Astrocyte (in vitro differentiated cells and primary cell): ENCODE measurements around the gene FBLN5. TPM values are rescaled to one million over a fixed set of nuclear protein-coding genes. Genes with fewer than 3 reads are reported as not detected.

ENCODE experiments used
- DNase-seq: peaks from one replicate; pipeline ENCODE4 v3.0.0-alpha.2; 2010; ENCODE audit warnings: low read depth
- FAIRE-seq: peaks from 2 replicates; lab custom pipeline; 2011; peaks lifted over from hg19 to GRCh38; lab: Jason Lieb, UNC
- H2AFZ ChIP-seq: 2 replicates; pipeline ENCODE4 v1.6.0; 2012; ENCODE audit warnings: low read depth, low read length, inconsistent platforms
- H3K27ac ChIP-seq: 2 replicates; pipeline ENCODE4 v1.5.1; 2011; ENCODE audit warnings: low read depth, low read length, inconsistent platforms
- H3K27me3 ChIP-seq: 2 replicates; pipeline ENCODE4 v1.6.0; 2011; ENCODE audit warnings: low read length, inconsistent platforms; ENCODE audit not compliant: insufficient read depth
- H3K36me3 ChIP-seq: 2 replicates; pipeline ENCODE4 v1.5.1; 2011; ENCODE audit warnings: low read length, inconsistent platforms; ENCODE audit not compliant: insufficient read depth
- H3K4me1 ChIP-seq: 2 replicates; pipeline ENCODE4 v1.5.1; 2011; ENCODE audit warnings: low read length, inconsistent platforms; ENCODE audit not compliant: insufficient read depth
- H3K4me2 ChIP-seq: 2 replicates; pipeline ENCODE4 v1.6.0; 2012; ENCODE audit warnings: low read length, inconsistent platforms
- H3K4me3 ChIP-seq: 2 replicates; pipeline ENCODE4 v1.5.1; 2011; ENCODE audit warnings: low read depth, mild to moderate bottlenecking, low read length, inconsistent platforms; ENCODE audit not compliant: insufficient read depth
- H3K79me2 ChIP-seq: 2 replicates; pipeline ENCODE4 v1.6.0; 2012; ENCODE audit warnings: mild to moderate bottlenecking, low read length, inconsistent platforms; ENCODE audit not compliant: insufficient read depth
- H3K9ac ChIP-seq: 2 replicates; pipeline ENCODE4 v1.6.0; 2012; ENCODE audit warnings: mild to moderate bottlenecking, low read length, inconsistent platforms
- H3K9me3 ChIP-seq: 2 replicates; pipeline ENCODE4 v1.5.1; 2012; ENCODE audit warnings: low read depth, mild to moderate bottlenecking, low read length, inconsistent platforms; ENCODE audit not compliant: insufficient read depth
- H4K20me1 ChIP-seq: 2 replicates; pipeline ENCODE4 v1.6.0; 2012; ENCODE audit warnings: low read length, inconsistent platforms; ENCODE audit not compliant: insufficient read depth
- H3K27ac Mint-ChIP-seq: one replicate; pipeline ENCODE4 v1.8.0; 2021; ENCODE audit warnings: mild to moderate bottlenecking, mixed read lengths; ENCODE audit not compliant: unreplicated experiment
- H3K27me3 Mint-ChIP-seq: one replicate; pipeline ENCODE4 v1.8.0; 2021; ENCODE audit warnings: low read depth, mixed read lengths; ENCODE audit not compliant: unreplicated experiment
- H3K36me3 Mint-ChIP-seq: one replicate; pipeline ENCODE4 v1.8.0; 2021; ENCODE audit warnings: low read depth, mixed read lengths; ENCODE audit not compliant: unreplicated experiment
- H3K4me1 Mint-ChIP-seq: one replicate; pipeline ENCODE4 v1.8.0; 2021; ENCODE audit warnings: low read depth, mixed read lengths; ENCODE audit not compliant: unreplicated experiment
- H3K4me3 Mint-ChIP-seq: one replicate; pipeline ENCODE4 v1.8.0; 2021; ENCODE audit warnings: mild to moderate bottlenecking, moderate library complexity, mixed read lengths; ENCODE audit not compliant: unreplicated experiment
- H3K9me3 Mint-ChIP-seq: one replicate; pipeline ENCODE4 v1.8.0; 2021; ENCODE audit warnings: mild to moderate bottlenecking, mixed read lengths; ENCODE audit not compliant: unreplicated experiment
- EZH2 ChIP-seq: IDR thresholded peaks from 2 replicates; pipeline ENCODE4 v1.6.1; 2012; ENCODE audit warnings: mild to moderate bottlenecking, low read length, inconsistent platforms; ENCODE audit not compliant: insufficient read depth
- total RNA-seq: library from RNA; stranded (reverse); gene quantifications from 2 replicates; pipeline ENCODE4 v1.2.1, GENCODE V29; 2021
- TF ChIP-seq, protein P1 (sequence below): IDR thresholded peaks from 2 replicates; pipeline ENCODE4 v1.5.1; 2011; ENCODE audit warnings: low read depth, mild to moderate bottlenecking, inconsistent platforms, low read length, moderate library complexity; ENCODE audit not compliant: insufficient read depth

FBLN5 gene
- total RNA-seq, 1 donor from 2014 or later: 12.5 TPM

- FAIRE-seq (no peak), DNase-seq (no peak)
- H3K9ac ChIP-seq: no peak overlapping the region
- H3K27ac Mint-ChIP-seq: no peak overlapping the region
- H3K36me3 ChIP-seq: no peaks in the 10 kb centered on the region
- H3K27me3 ChIP-seq: no peaks in the 10 kb centered on the region
- no peak overlapping the region for H3K4me2 ChIP-seq
- no peaks in the 10 kb centered on the region for H3K79me2 ChIP-seq
- H3K36me3 Mint-ChIP-seq: peaks cover under 1% of the 10 kb centered on the region
- no peak for TF ChIP-seq EZH2
- TF ChIP-seq, protein P1, sequence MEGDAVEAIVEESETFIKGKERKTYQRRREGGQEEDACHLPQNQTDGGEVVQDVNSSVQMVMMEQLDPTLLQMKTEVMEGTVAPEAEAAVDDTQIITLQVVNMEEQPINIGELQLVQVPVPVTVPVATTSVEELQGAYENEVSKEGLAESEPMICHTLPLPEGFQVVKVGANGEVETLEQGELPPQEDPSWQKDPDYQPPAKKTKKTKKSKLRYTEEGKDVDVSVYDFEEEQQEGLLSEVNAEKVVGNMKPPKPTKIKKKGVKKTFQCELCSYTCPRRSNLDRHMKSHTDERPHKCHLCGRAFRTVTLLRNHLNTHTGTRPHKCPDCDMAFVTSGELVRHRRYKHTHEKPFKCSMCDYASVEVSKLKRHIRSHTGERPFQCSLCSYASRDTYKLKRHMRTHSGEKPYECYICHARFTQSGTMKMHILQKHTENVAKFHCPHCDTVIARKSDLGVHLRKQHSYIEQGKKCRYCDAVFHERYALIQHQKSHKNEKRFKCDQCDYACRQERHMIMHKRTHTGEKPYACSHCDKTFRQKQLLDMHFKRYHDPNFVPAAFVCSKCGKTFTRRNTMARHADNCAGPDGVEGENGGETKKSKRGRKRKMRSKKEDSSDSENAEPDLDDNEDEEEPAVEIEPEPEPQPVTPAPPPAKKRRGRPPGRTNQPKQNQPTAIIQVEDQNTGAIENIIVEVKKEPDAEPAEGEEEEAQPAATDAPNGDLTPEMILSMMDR: no peak
- peaks cover 12% of the 10 kb centered on the region for H3K27me3 Mint-ChIP-seq
- no peak overlapping the region for H2AFZ ChIP-seq
- no peak overlapping the region for H3K4me3 Mint-ChIP-seq
- no peaks in the 10 kb centered on the region for H3K4me1 Mint-ChIP-seq
- no peak overlapping the region for H3K4me3 ChIP-seq
- no peaks in the 10 kb centered on the region for H3K4me1 ChIP-seq
- no peaks in the 10 kb centered on the region for H4K20me1 ChIP-seq
- H3K9me3 ChIP-seq: no peaks in the 10 kb centered on the region
- no peak overlapping the region for H3K27ac ChIP-seq
- H3K9me3 Mint-ChIP-seq: no peaks in the 10 kb centered on the region
Observed at GRCh38 chr14:91912035-91912434, 35.5 kb downstream of the FBLN5 start.

GRCh38 chr14:91911474-91912032, 35.9 kb downstream of the FBLN5 start:
- no peaks in the 10 kb centered on the region for H3K27me3 ChIP-seq
- DNase-seq (no peak), FAIRE-seq (no peak)
- no peak overlapping the region for H2AFZ ChIP-seq
- H3K36me3 ChIP-seq: no peaks in the 10 kb centered on the region
- Mint-ChIP-seq H3K27me3 (peaks cover 13% of the 10 kb centered on the region), H3K9me3 (no peaks in the 10 kb centered on the region), H3K4me1 (no peaks in the 10 kb centered on the region), H3K4me3 (no peak overlapping the region), H3K36me3 (peaks cover 4% of the 10 kb centered on the region), H3K27ac (no peak overlapping the region)
- H3K9me3 ChIP-seq: no peaks in the 10 kb centered on the region
- H4K20me1 ChIP-seq: no peaks in the 10 kb centered on the region
- no peak overlapping the region for H3K27ac ChIP-seq
- TF ChIP-seq, protein P1: peak; percentile 34
- no peak for TF ChIP-seq EZH2
- H3K9ac ChIP-seq: no peak overlapping the region
- H3K79me2 ChIP-seq: no peaks in the 10 kb centered on the region
- H3K4me1 ChIP-seq: no peaks in the 10 kb centered on the region
- no peak overlapping the region for H3K4me3 ChIP-seq
- no peak overlapping the region for H3K4me2 ChIP-seq

DNA sequence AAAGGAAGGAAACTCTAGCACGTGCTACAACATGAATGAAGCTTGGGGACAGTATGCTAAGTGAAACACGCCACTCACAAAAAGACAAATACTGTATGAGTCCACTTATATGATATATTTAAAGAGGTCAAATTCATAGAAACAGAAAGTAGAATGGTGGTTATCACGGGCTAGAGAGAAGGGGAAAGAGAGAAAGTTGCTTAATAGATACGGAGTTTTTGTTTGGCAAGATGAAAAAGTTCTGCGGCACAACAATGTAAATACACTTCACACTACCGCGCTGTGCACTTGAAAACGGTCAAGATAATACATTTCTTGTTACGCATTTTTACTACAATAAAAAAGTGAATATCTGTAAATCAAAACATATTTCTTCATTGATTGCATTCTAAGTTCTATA, 37.3 kb downstream of the FBLN5 start:
- H3K9ac ChIP-seq: no peak overlapping the region
- H4K20me1 ChIP-seq: no peaks in the 10 kb centered on the region
- DNase-seq: no peak
- H3K4me2 ChIP-seq: no peak overlapping the region
- no peaks in the 10 kb centered on the region for H3K79me2 ChIP-seq
- no peaks in the 10 kb centered on the region for H3K27me3 ChIP-seq
- H3K27ac ChIP-seq: no peak overlapping the region
- no peak for FAIRE-seq
- no peaks in the 10 kb centered on the region for H3K36me3 ChIP-seq
- H3K27ac Mint-ChIP-seq: no peak overlapping the region
- no peak overlapping the region for H3K4me3 Mint-ChIP-seq
- no peak overlapping the region for H3K4me3 ChIP-seq
- no peaks in the 10 kb centered on the region for H3K4me1 ChIP-seq
- H3K4me1 Mint-ChIP-seq: no peaks in the 10 kb centered on the region
- no peaks in the 10 kb centered on the region for H3K9me3 ChIP-seq
- TF ChIP-seq EZH2: no peak
- TF ChIP-seq, protein P1: no peak
- no peaks in the 10 kb centered on the region for H3K9me3 Mint-ChIP-seq
- H3K36me3 Mint-ChIP-seq: peaks cover 4% of the 10 kb centered on the region
- H2AFZ ChIP-seq: no peak overlapping the region
- H3K27me3 Mint-ChIP-seq: peaks cover 15% of the 10 kb centered on the region
